ENCODE measurements around the gene RBM39.

The RBM39 gene

GRCh38 chr20:35665949-35666288, 76.1 kb downstream of the RBM39 start:
- DNase-seq = no peak

GRCh38 chr20:35664466-35665206, 77.4 kb downstream of the RBM39 start, which contains the start of the genes CPNE1 and RBM12:
Gene CPNE1, minus strand, starts transcription at chr20:35664900. Its CDS starts 31,977 bp downstream, at chr20:35632923.
Gene RBM12, minus strand, starts transcription at chr20:35664900. Its CDS starts 9,578 bp downstream, at chr20:35655322.
- DNase-seq = peak; percentile 95 to 97 (median 96)

GRCh38 chr20:35663516-35664465, 78.3 kb downstream of the RBM39 start:
- DNase-seq = peak; percentile 34 to 60 (median 45)

GRCh38 chr20:35662551-35662950, 79.5 kb downstream of the RBM39 start:
- no peak for DNase-seq

- no peak for DNase-seq
Measured at GRCh38 chr20:35661908-35662307, 80.2 kb downstream of the RBM39 start.

- DNase-seq = no peak
Measured at GRCh38 chr20:35661053-35661452, 81.0 kb downstream of the RBM39 start.

GRCh38 chr20:35660122-35660937, 81.7 kb downstream of the RBM39 start:
- DNase-seq = no peak

- DNase-seq = no peak
Measured at GRCh38 chr20:35657271-35657670, 84.8 kb downstream of the RBM39 start.

GRCh38 chr20:35654415-35654814, 87.6 kb downstream of the RBM39 start:
- no peak for DNase-seq

- DNase-seq = no peak
Measured at GRCh38 chr20:35653893-35654292, 88.2 kb downstream of the RBM39 start.

Measured in suppressor macrophage (primary cell).